H1 (cell line): ENCODE data around the gene SPTBN4. TPM values are rescaled to one million over a fixed set of nuclear protein-coding genes. Genes with fewer than 3 reads are reported as not detected.

Experiments
- ATF2 ChIP-seq: IDR thresholded peaks from 2 replicates; pipeline ENCODE4 v1.6.1; 2012; ENCODE audit warnings: low read length, inconsistent platforms
- TAF7 ChIP-seq: optimal IDR thresholded peaks from 2 replicates; pipeline ENCODE3; 2011; ENCODE audit warnings: low read depth, mild to moderate bottlenecking, inconsistent platforms, low read length, moderate library complexity, borderline replicate concordance
- polyA plus RNA-seq, 7 experiments: library from polyadenylated mRNA; depleted of rRNA in 3 of 7; stranded (reverse) in 5 of 7; unstranded in 2 of 7; fragments of >200 nt in 5 of 7; fragments of 200-250 nt in 2 of 7; gene quantifications; 1 replicate in 5 of 7; 2 replicates in 1 of 7; 4 replicates in 1 of 7; pipeline versions ENCODE4 v1.2.1 to v1.2.3, GENCODE V29; 2011 to 2013; ENCODE audit warnings: missing spikeins in 2 of 7, mixed read lengths in 2 of 7
- total RNA-seq: library from RNA; stranded (reverse); fragmentation: NEBNext Ultra II Directional; extraction: Animal tissue kit (Norgen Biotek cat#: 25700); gene quantifications from 2 replicates; pipeline ENCODE4 v1.2.1, GENCODE V29; 2021

The SPTBN4 gene
- total and polyA plus RNA-seq, 2 of the 8 experiments (the other 6 are each of a cell fraction or from before 2014, with no cell fraction given), result 1.9 to 3.0 TPM

GRCh38 chr19:40619333-40620160, 152.7 kb downstream of the SPTBN4 start (continued):
- TF ChIP-seq ATF2 (no peak), TAF7 (no peak)
